Stimulated activated CD4-positive, alpha-beta T cell treated with anti-CD3 and anti-CD28 coated beads, Interleukin-4, amount 100 ng/mL, for 24 hours (primary cell): ENCODE measurements around the gene MYO5A.

Source experiments
- DNase-seq: peaks from one replicate; pipeline ENCODE4 v3.0.0-alpha.2; 2020

The MYO5A gene

DNA sequence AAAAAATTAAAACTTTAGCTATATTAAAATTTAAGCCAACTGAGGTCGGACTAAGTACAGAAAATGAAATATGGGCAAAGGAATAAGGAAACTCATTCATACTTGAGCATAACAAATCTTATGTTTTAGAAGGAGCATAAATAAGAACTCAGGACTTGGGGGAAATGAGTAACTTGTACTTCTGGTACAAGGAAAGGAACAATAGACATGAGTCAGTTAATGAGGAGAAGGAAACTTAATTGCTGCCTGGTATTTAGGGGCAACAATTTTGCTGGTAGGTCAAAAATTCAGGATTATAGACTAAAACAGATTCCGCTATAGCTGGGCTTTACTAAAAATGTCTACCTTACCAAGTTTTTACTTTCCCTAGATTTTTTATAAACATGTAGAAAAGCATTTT lies 113.1 kb downstream of the MYO5A start:
- DNase-seq: no peak

DNA sequence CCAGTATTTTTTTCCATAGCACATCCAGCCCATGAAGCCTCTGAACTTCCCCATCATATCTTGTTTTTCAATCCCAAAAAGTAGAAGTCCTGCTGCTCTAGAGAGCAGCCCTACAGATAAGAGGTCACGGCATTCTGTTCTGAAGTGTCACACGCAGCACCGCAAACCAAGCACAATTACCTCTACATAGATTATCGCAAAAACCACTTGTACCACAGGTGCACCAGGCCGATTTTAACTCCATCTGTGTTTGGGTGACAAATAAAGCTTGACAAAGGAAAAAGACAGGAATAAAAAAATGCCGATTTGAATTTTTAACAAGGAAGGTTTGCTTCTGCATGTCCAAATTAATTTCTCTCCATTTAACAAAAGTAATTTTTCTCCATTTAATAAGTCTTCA lies 113.7 kb downstream of the MYO5A start:
- DNase-seq: no peak

GRCh38 chr15:52408823-52409222 lies 119.9 kb downstream of the MYO5A start:
- no peak for DNase-seq

- no peak for DNase-seq
Observed at GRCh38 chr15:52407374-52407773, 121.3 kb downstream of the MYO5A start.

DNA sequence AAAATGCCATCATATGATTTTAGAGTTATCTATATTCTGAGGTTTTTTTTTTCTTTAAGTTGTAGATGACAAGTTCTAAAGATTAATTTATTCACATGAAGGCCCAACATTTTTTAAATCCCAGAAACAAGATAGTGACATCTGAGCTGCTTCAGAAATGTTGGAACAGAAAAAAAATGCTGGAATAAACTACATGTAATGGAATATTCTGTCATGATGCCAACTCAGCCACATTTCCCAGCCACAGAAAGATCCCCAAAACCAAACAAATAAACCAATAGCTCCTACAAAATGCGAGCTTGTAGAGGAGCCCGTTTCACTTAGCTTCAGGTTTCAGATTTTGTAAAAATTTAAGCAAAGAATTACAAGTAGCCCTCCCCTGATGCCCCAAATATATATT lies 122.1 kb downstream of the MYO5A start:
- DNase-seq: no peak

DNA sequence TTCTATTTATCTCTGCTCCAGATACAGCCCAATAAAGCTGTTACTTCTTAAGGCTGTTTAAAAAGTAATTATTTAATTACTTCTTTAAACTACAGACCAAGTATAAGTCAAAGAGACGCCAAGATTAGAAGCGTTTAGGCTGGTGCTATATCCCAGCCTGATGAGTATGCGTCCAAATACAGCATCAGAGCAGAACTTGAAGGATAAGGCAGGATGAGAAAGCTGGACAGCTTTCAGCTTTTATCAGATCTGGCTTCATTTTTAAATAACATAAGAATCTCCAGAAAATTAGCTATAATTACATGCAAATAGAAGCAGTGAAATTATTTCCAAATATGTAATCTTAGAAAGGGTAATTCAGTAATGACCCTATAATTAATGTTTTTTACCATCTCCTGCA lies 122.8 kb downstream of the MYO5A start:
- no peak for DNase-seq

- DNase-seq: no peak
Observed at GRCh38 chr15:52397118-52397517, 131.6 kb downstream of the MYO5A start.

DNA sequence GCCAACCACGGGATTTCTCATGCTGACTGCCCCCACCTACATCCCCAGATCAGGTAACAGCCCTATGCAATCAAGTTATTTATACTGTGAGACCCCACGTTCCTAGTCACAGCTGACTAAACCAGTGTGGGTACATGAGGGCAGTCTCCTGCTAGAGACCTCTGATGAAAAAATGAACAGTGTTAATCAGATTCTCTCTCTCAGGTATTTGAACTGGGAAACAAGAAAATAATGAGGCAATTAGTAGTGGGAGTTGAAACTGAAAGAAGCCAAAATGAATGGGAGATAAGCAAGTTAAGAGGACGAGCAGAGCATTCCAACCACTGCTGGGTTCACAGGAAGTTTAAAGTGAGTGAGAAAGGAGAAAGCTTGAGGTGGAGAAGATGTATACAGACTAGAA lies 134.6 kb downstream of the MYO5A start:
- DNase-seq: no peak

DNA sequence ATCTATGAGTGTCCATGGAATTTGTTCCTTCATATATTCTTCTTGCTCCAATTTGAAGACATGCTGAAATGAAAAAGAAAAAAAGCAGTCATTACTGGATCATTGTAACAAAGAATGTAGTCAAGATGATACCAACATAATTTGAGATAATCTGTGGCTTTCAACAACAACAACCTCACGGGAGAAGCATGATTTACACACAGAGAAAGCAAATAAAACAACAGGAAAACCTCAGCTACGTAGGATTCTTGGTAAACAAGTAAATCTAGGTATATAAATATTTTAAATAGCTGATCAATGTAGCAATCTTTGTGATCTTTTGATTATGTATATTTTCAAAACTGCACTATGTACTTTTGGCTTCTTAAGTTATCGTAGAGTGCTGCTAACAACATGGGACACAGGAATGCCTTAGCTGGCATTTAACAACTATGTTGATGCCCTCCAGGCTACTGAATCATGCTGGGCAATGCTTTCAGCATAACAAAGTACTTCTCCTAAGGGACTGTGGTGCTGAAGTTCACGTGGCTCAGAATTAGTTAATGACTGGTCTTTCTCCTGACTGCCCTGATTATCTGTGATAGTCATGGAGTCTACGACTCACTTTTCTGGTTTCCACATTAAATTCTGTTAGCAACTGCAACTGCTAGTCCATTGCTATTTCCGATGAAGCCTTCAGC lies 136.5 kb downstream of the MYO5A start:
- no peak for DNase-seq

DNA sequence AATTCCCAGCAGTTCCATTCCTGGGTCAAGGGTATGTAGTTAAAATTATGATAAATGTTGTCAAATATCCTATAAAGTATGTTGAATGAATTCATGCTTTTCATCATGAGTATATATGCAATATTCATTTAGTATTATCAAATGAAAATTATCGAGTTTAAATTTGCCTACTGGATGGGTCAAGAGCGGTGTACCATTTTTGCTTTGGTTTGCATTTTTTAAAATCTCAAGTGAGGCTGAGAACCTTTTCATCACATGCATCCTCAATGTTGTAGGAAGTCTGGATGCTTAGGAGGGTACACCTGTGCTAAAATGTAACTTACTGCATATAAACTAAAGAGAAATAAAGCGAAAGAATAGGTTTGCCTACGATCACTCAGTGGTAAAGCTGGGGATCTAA lies 137.6 kb downstream of the MYO5A start:
- no peak for DNase-seq

- no peak for DNase-seq
Observed at GRCh38 chr15:52385670-52386069, 143.0 kb downstream of the MYO5A start.

- no peak for DNase-seq
Observed at GRCh38 chr15:52383100-52383588, 145.5 kb downstream of the MYO5A start.

- DNase-seq: no peak
Observed at GRCh38 chr15:52382647-52383046, 146.0 kb downstream of the MYO5A start.

DNA sequence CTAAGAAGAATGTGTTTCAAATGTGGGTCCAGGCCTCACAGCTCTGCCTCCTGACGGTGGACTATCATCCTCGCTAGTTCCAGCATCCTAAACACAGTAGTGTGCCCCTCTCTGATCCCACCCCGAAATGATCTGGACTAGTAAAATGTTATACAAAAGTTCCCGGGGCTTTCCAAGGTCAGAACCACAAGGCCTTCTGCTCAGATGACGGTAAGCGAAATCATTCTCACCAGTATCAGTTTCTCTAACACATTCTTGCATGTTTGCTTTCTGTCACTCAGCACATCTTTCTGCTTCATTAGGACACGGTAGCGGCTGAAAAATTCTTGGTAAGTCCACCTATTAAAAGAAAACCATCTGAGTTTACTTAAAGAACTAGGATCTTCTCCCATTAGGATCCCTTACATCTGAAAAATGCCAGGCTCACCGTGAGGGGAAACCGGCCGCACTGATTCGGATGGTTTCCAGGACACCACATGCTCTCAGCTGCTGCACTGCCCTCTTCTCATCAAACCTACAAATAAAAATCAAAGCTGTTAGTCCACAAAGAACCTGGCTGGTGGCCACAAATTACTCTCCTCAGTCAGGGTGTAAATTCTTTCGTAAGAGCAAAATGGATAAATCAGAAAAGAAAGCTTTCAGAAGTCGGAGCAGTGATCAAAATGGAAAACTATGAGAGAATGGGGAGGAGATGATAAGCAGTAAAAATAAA lies 149.1 kb downstream of the MYO5A start:
- peak; percentile 22 for DNase-seq

- DNase-seq: peak; percentile 14
Observed at GRCh38 chr15:52378746-52379394, 149.8 kb downstream of the MYO5A start.

DNA sequence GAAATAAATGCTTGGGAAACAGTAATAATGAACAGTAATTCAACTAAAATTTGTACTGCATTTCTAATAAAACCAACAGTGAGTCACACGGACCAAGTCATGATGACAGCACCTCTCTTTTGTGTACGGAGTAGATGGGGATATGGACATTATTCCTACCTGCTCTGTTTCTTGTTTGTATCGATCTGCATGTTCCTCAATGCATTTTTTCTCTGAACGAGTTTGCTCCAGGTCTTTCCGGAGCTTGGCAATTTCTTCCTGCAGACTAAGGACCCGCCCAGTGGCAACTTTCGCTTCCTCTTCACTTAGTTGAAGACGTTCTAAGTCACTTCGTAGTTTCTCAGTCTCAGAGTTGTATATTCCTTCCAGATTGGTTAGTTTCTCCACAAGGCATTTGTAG lies 158.7 kb downstream of the MYO5A start:
- DNase-seq: no peak

- DNase-seq: no peak
Observed at GRCh38 chr15:52369455-52369854, 159.2 kb downstream of the MYO5A start.

GRCh38 chr15:52369030-52369429 lies 159.7 kb downstream of the MYO5A start:
- no peak for DNase-seq

DNA sequence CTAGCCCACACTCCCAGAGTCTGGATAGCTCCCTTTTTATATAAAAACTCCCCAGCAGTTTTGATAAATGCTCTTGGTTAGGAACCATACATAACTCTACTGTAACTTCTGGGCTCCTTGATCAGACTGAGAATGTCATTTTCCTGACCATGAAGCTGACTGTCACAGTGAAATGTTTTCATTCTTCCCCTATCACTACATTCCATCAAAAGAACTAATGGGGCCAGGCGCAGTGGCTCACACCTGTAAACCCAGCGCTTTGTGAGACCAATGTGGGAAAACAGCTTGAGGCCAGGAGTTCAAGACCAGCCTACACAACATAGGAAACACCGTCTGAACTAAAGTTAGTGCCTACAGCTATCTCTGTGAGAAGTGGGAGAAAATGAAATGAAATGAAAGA lies 160.3 kb downstream of the MYO5A start:
- no peak for DNase-seq

GRCh38 chr15:52362497-52362896 lies 166.2 kb downstream of the MYO5A start:
- no peak for DNase-seq

DNA sequence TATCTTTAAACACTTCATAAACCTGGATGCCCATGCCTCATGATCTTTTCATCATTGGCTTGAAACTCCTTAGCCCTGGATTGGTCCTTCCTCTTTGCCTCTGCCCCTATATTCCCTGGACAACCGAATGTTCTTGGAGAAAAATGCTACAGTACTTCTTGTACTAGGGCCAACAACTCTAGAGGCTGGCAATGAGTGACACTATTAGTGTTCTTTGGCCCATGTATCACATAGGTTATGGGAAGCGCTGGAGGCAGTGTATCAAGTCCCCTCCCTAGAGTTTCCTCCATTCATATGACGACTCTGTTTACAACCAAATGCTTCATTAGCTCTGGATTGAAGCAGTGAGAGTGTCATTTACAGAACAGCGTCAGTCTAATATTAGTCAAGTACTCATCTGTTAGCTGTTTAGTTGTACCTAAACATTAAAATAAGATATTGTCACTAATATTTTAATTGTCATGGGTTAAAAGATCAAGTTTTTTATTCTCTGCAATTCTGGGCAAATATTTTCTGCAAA lies 166.6 kb downstream of the MYO5A start:
- DNase-seq: no peak

DNA sequence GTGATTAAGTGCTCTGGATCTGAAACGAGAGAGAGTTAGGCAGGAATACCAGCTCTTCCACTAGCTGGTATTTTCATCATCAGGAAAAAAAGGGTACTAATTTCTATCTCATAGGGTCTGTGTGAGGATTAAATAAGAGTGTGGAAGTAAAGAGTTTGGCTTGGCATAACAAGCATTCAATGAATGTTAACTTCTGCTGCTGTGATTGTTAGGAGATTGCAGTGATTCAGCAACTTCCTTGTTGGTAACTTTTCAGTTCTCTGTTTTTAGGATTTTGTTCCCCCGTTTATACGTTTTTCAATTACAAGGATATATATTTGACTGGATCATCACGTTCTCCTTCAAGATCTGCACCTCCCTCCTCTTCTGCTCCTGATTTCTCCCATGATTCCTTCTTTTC lies 167.2 kb downstream of the MYO5A start:
- DNase-seq: no peak

GRCh38 chr15:52360229-52361203 lies 168.2 kb downstream of the MYO5A start:
- DNase-seq: no peak
